ENCODE results near the gene SV2A.

GRCh38 chr1:149906570-149907075 is 11.0 kb downstream of the SV2A start:
- TF ChIP-seq POLR2A (IDR thresholded peaks at IDR 0.05; ENCODE audit: low read length) (no peak), GATA1 (IDR thresholded peaks at IDR 0.05; ENCODE audit: low read depth, low read length) (no peak)

Data from erythroblast (primary cell).